ENCODE measurements around the gene CD6.

GRCh38 chr11:60942970-60943565, 28.4 kb upstream of the CD6 start:
- TF ChIP-seq POLR2A (IDR thresholded peaks at IDR 0.05) (no peak), CTCF (IDR thresholded peaks at IDR 0.05) (no peak)
